ENCODE measurements around the gene NRTN.
"Not testable (repeated sequence)": the region's sequence is repeated elsewhere in the genome, so short reads cannot be mapped to it uniquely, and the experiment has no call there.

NRTN gene

GRCh38 chr19:5867201-5868136, 62.6 kb downstream of the NRTN start:
- H2AK5ac ChIP-seq (ENCODE audit: low read length), result no peak overlapping the region
- H3K79me2 ChIP-seq (ENCODE audit: control insufficient read depth, insufficient read depth, low read length, poor library complexity), result no peaks in the 10 kb centered on the region
- no peaks in the 10 kb centered on the region for H3K79me1 ChIP-seq (ENCODE audit: low read length)
- no peak overlapping the region for H4K8ac ChIP-seq (ENCODE audit: low read depth, low read length)
- no peak for DNase-seq
- no peak overlapping the region for H2BK12ac ChIP-seq (ENCODE audit: low read length)
- no peak overlapping the region for H3K4me3 ChIP-seq (ENCODE audit: low read depth, low read length)
- no peak overlapping the region for H4K12ac ChIP-seq (ENCODE audit: low read depth, low read length)
- no peak overlapping the region for H3K27ac ChIP-seq (ENCODE audit: low read depth, low read length)
- H3K18ac ChIP-seq (ENCODE audit: low read length), result no peak overlapping the region
- no peaks in the 10 kb centered on the region for H3K9me3 ChIP-seq (ENCODE audit: insufficient read depth, low read depth, low read length)
- no peak overlapping the region for H4K91ac ChIP-seq (ENCODE audit: low read depth, low read length)
- H3K23ac ChIP-seq (ENCODE audit: low read length), result no peak overlapping the region
- no CpG with 5 or more reads among the region's 31 CpGs for WGBS (ENCODE audit: extremely low coverage, insufficient coverage, insufficient read length)
- H2BK5ac ChIP-seq (ENCODE audit: low read depth, low read length, poor library complexity), result no peak overlapping the region
- H3K14ac ChIP-seq (ENCODE audit: low read length), result no peak overlapping the region
- no peak overlapping the region for H3K4ac ChIP-seq (ENCODE audit: low read depth, low read length)
- H3K36me3 ChIP-seq (ENCODE audit: control insufficient read depth in 1 of 2, insufficient read depth in 2 of 2, low read length in 2 of 2), result no peaks in the 10 kb centered on the region
- no peak overlapping the region for H3K9ac ChIP-seq (ENCODE audit: low read length)
- H3K4me2 ChIP-seq (ENCODE audit: low read length), result no peak overlapping the region
- peaks cover 3 to 5% of the 10 kb centered on the region in 2 experiments for H3K4me1 ChIP-seq (ENCODE audit: control insufficient read depth in 1 of 2, insufficient read depth in 2 of 2, low read length in 2 of 2)
- H3K27me3 ChIP-seq (ENCODE audit: insufficient read depth, low read length), result no peaks in the 10 kb centered on the region
- no peak overlapping the region for H2AFZ ChIP-seq (ENCODE audit: insufficient read depth, low read length, poor library complexity)
- no peak overlapping the region for H2BK120ac ChIP-seq (ENCODE audit: insufficient read depth, low read length, poor library complexity)

- no peak overlapping the region for H2BK5ac ChIP-seq (ENCODE audit: low read depth, low read length, poor library complexity)
- H3K27me3 ChIP-seq (ENCODE audit: insufficient read depth, low read length), result no peaks in the 10 kb centered on the region
- H2AK5ac ChIP-seq (ENCODE audit: low read length), result no peak overlapping the region
- no peaks in the 10 kb centered on the region for H3K9me3 ChIP-seq (ENCODE audit: insufficient read depth, low read depth, low read length)
- no peak overlapping the region for H3K14ac ChIP-seq (ENCODE audit: low read length)
- H3K79me2 ChIP-seq (ENCODE audit: control insufficient read depth, insufficient read depth, low read length, poor library complexity), result no peaks in the 10 kb centered on the region
- H4K8ac ChIP-seq (ENCODE audit: low read depth, low read length), result no peak overlapping the region
- H2AFZ ChIP-seq (ENCODE audit: insufficient read depth, low read length, poor library complexity), result no peak overlapping the region
- no peak overlapping the region for H3K4me3 ChIP-seq (ENCODE audit: low read depth, low read length)
- no peak overlapping the region for H2BK12ac ChIP-seq (ENCODE audit: low read length)
- DNase-seq, result no peak
- no peak overlapping the region for H3K4ac ChIP-seq (ENCODE audit: low read depth, low read length)
- no peak overlapping the region for H3K23ac ChIP-seq (ENCODE audit: low read length)
- no peak overlapping the region for H4K12ac ChIP-seq (ENCODE audit: low read depth, low read length)
- H4K91ac ChIP-seq (ENCODE audit: low read depth, low read length), result no peak overlapping the region
- peaks cover 3 to 5% of the 10 kb centered on the region in 2 experiments for H3K4me1 ChIP-seq (ENCODE audit: control insufficient read depth in 1 of 2, insufficient read depth in 2 of 2, low read length in 2 of 2)
- H3K36me3 ChIP-seq (ENCODE audit: control insufficient read depth in 1 of 2, insufficient read depth in 2 of 2, low read length in 2 of 2), result no peaks in the 10 kb centered on the region
- no peak overlapping the region for H3K27ac ChIP-seq (ENCODE audit: low read depth, low read length)
- no peak overlapping the region for H2BK120ac ChIP-seq (ENCODE audit: insufficient read depth, low read length, poor library complexity)
- H3K18ac ChIP-seq (ENCODE audit: low read length), result no peak overlapping the region
- no peak overlapping the region for H3K4me2 ChIP-seq (ENCODE audit: low read length)
- WGBS (ENCODE audit: extremely low coverage, insufficient coverage, insufficient read length), result no CpG with 5 or more reads among the region's 12 CpGs
- no peaks in the 10 kb centered on the region for H3K79me1 ChIP-seq (ENCODE audit: low read length)
- no peak overlapping the region for H3K9ac ChIP-seq (ENCODE audit: low read length)
Measured at GRCh38 chr19:5870986-5871394, 66.1 kb downstream of the NRTN start.

- Histone ChIP-seq H2BK120ac (ENCODE audit: insufficient read depth, low read length, poor library complexity) (no peak overlapping the region), H3K9ac (ENCODE audit: low read length) (no peak overlapping the region), H3K27me3 (ENCODE audit: insufficient read depth, low read length) (no peaks in the 10 kb centered on the region), H3K36me3 (ENCODE audit: control insufficient read depth in 1 of 2, insufficient read depth in 2 of 2, low read length in 2 of 2) (no peaks in the 10 kb centered on the region), H3K79me2 (ENCODE audit: control insufficient read depth, insufficient read depth, low read length, poor library complexity) (no peaks in the 10 kb centered on the region), H3K4me2 (ENCODE audit: low read length) (no peak overlapping the region), H4K8ac (ENCODE audit: low read depth, low read length) (no peak overlapping the region), H3K18ac (ENCODE audit: low read length) (no peak overlapping the region), H4K12ac (ENCODE audit: low read depth, low read length) (no peak overlapping the region), H3K9me3 (ENCODE audit: insufficient read depth, low read depth, low read length) (no peaks in the 10 kb centered on the region), H3K4ac (ENCODE audit: low read depth, low read length) (no peak overlapping the region), H3K4me3 (ENCODE audit: low read depth, low read length) (no peak overlapping the region), H2BK5ac (ENCODE audit: low read depth, low read length, poor library complexity) (no peak overlapping the region), H2BK12ac (ENCODE audit: low read length) (no peak overlapping the region), H2AFZ (ENCODE audit: insufficient read depth, low read length, poor library complexity) (no peak overlapping the region), H3K14ac (ENCODE audit: low read length) (no peak overlapping the region), H2AK5ac (ENCODE audit: low read length) (no peak overlapping the region), H4K91ac (ENCODE audit: low read depth, low read length) (no peak overlapping the region), H3K27ac (ENCODE audit: low read depth, low read length) (no peak overlapping the region), H3K23ac (ENCODE audit: low read length) (peak overlapping the region; percentile 17), H3K4me1 (ENCODE audit: control insufficient read depth in 1 of 2, insufficient read depth in 2 of 2, low read length in 2 of 2) (peaks cover 3 to 5% of the 10 kb centered on the region in 2 experiments), H3K79me1 (ENCODE audit: low read length) (no peaks in the 10 kb centered on the region)
- no CpG with 5 or more reads among the region's 12 CpGs for WGBS (ENCODE audit: extremely low coverage, insufficient coverage, insufficient read length)
- no peak for DNase-seq
Measured at GRCh38 chr19:5873617-5874199, 68.8 kb downstream of the NRTN start.

GRCh38 chr19:5874496-5874895, 69.6 kb downstream of the NRTN start:
- not testable (repeated sequence) for H3K36me3 ChIP-seq (ENCODE audit: control insufficient read depth in 1 of 2, insufficient read depth in 2 of 2, low read length in 2 of 2); H4K8ac ChIP-seq (ENCODE audit: low read depth, low read length); H3K27me3 ChIP-seq (ENCODE audit: insufficient read depth, low read length); H3K79me2 ChIP-seq (ENCODE audit: control insufficient read depth, insufficient read depth, low read length, poor library complexity); H2BK120ac ChIP-seq (ENCODE audit: insufficient read depth, low read length, poor library complexity); H2BK5ac ChIP-seq (ENCODE audit: low read depth, low read length, poor library complexity); H4K91ac ChIP-seq (ENCODE audit: low read depth, low read length); H3K23ac ChIP-seq (ENCODE audit: low read length); H4K12ac ChIP-seq (ENCODE audit: low read depth, low read length); H3K14ac ChIP-seq (ENCODE audit: low read length); H3K4me3 ChIP-seq (ENCODE audit: low read depth, low read length); H3K4me1 ChIP-seq (ENCODE audit: control insufficient read depth in 1 of 2, insufficient read depth in 2 of 2, low read length in 2 of 2); H3K27ac ChIP-seq (ENCODE audit: low read depth, low read length); H3K4ac ChIP-seq (ENCODE audit: low read depth, low read length); H3K4me2 ChIP-seq (ENCODE audit: low read length); H3K18ac ChIP-seq (ENCODE audit: low read length); H2BK12ac ChIP-seq (ENCODE audit: low read length); H3K9ac ChIP-seq (ENCODE audit: low read length); H3K79me1 ChIP-seq (ENCODE audit: low read length); H3K9me3 ChIP-seq (ENCODE audit: insufficient read depth, low read depth, low read length); H2AFZ ChIP-seq (ENCODE audit: insufficient read depth, low read length, poor library complexity); H2AK5ac ChIP-seq (ENCODE audit: low read length)
- no CpG with 5 or more reads among the region's 7 CpGs for WGBS (ENCODE audit: extremely low coverage, insufficient coverage, insufficient read length)
- DNase-seq, result peak in 1 of 2 donors; percentile 30
